ENCODE results near the gene SELL. TPM values are rescaled to one million over a fixed set of nuclear protein-coding genes. Genes with fewer than 3 reads are reported as not detected.
"Not testable (repeated sequence)": the region's sequence is repeated elsewhere in the genome, so short reads cannot be mapped to it uniquely, and the experiment has no call there.

Gene SELL
- total RNA-seq, 1 donor, result not detected

DNA sequence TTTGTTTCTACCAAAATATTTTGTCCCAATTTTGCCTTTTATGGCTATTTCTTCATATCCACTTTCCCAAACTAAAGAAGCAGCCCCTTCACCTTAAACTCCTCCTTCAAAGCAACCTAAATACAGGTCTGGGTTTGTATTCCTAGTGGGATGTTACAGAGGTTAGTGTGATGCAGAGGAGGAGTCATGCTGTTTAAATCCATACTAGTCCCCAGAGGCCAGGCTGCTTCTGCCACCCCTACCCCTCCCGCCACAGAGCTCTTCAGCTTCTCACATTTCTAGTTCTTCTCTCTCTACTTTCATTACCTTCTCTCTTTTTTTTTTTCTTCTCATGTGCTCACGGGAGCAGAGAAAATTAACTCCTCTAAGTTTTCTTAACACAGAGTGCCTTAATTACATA is 29.3 kb downstream of the SELL start:
- TF ChIP-seq, protein P1, sequence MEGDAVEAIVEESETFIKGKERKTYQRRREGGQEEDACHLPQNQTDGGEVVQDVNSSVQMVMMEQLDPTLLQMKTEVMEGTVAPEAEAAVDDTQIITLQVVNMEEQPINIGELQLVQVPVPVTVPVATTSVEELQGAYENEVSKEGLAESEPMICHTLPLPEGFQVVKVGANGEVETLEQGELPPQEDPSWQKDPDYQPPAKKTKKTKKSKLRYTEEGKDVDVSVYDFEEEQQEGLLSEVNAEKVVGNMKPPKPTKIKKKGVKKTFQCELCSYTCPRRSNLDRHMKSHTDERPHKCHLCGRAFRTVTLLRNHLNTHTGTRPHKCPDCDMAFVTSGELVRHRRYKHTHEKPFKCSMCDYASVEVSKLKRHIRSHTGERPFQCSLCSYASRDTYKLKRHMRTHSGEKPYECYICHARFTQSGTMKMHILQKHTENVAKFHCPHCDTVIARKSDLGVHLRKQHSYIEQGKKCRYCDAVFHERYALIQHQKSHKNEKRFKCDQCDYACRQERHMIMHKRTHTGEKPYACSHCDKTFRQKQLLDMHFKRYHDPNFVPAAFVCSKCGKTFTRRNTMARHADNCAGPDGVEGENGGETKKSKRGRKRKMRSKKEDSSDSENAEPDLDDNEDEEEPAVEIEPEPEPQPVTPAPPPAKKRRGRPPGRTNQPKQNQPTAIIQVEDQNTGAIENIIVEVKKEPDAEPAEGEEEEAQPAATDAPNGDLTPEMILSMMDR (IDR thresholded peaks at IDR 0.05; ENCODE audit: insufficient read depth, low read depth, low read length), result no peak
- no peak for DNase-seq (ENCODE audit: low read depth)
- H3K4me3 ChIP-seq (ENCODE audit: low read depth, low read length), result no peak overlapping the region

DNA sequence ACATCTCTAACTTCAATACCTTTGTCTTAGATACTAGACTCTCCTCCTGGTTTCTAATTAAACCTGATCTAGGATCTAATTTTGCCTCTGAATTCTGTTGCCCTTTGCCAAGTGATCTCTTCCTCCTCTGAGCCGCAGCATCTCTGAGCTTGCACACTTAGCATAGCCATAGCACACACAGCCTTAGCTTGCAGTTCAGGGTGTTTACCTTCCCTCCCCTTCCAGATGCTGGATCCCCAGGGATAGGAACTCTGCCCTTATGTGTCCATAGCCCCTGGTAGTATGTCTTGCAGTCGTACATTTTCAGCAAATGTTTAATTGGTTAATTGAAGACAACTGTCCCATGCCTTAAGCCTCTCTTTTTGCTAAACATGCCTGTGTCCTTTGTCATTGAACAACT is 30.3 kb downstream of the SELL start:
- DNase-seq (ENCODE audit: low read depth), result no peak
- no peak overlapping the region for H3K4me3 ChIP-seq (ENCODE audit: low read depth, low read length)
- TF ChIP-seq, protein P1 (IDR thresholded peaks at IDR 0.05; ENCODE audit: insufficient read depth, low read depth, low read length), result no peak

DNA sequence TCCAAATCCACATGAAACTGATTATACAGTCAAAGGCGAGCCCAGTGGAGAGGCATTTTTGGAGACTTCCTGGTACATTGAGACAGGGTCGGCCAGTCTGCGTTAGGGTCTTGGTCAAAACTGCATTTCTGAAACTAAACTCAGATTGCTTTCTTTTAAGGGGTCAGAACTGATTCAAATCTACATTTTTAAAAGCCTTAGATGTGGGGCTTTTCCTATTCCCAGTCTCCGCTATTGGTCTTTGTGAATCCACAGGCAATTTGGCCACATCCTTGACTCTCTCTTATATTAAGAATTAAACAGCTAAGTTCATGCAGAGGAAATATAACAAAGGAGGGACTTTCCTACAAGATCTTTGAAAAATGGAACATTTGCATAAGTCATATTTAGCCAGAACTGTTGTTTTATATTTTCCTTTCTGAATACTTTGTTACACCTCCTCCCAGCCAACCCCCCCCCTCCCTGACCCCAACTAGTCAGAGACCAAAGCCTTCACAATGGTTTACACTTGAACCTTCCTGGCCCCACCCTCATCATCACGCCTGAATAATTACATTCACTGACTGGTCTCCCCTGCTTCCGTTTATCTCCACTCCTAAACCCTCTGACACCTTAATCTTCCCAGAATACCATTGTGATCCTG is 30.9 kb downstream of the SELL start:
- no peak for DNase-seq (ENCODE audit: low read depth)
- no peak overlapping the region for H3K4me3 ChIP-seq (ENCODE audit: low read depth, low read length)
- TF ChIP-seq, protein P1 (IDR thresholded peaks at IDR 0.05; ENCODE audit: insufficient read depth, low read depth, low read length), result no peak

DNA sequence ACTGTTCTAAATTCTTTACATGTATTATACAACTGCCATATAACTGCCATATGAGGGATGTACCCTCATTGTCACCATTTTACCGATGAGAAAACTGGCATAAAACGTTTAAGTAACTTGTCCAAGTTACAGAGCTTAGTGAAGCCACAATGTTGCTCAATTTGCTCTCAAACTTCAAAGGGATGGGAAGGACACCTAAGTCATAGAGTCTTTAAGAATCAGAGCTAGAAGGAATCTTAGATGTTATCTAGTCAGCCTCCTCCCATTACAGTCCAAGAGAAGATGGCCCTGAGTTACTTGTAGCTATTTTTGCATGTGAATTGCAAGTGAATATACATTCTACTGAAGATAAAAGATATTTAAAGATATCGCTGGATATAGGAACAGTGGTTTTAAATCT is 31.7 kb downstream of the SELL start:
- no peak overlapping the region for H3K4me3 ChIP-seq (ENCODE audit: low read depth, low read length)
- no peak for DNase-seq (ENCODE audit: low read depth)
- TF ChIP-seq, protein P1 (IDR thresholded peaks at IDR 0.05; ENCODE audit: insufficient read depth, low read depth, low read length), result no peak

DNA sequence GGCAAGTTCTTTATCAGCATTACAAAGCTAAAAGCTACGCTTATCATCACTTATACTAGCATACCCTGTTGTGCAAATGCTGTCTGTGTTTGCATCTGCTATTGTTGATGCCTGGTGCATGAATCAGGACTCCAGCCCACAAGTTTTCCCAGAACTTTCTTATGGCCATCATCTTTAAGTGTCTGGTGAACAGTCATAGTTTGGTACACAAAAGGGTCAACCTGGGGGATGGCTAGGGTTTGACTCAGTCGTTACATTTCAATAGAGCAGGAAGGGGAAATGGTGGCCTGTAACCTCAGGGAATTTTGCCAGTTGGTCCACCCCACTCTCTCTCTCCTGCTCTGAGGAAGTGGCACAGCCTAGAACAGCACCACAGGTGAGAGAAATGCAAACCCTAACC is 35.4 kb downstream of the SELL start:
- TF ChIP-seq, protein P1 (IDR thresholded peaks at IDR 0.05; ENCODE audit: insufficient read depth, low read depth, low read length), result no peak
- H3K4me3 ChIP-seq (ENCODE audit: low read depth, low read length), result no peak overlapping the region
- peak; percentile 53 for DNase-seq (ENCODE audit: low read depth)

DNA sequence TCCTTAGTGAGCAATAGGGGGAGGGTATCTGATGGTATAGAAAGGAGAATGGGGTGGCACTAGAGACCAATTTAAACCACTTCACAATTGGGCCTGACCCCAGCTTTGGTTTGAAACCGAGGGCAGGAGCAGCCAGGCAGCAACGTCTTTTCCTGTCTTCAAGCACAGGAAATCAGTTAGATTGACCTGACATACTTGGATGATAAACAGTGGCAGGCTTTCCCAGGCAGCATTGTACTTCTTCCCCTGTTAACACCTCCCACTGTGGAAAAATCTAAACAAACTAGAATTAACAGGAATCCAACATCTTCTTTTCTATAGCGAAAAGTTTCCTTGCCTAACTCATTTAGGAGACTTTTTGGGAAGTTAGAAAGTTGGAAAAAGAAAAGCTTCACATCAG is 40.6 kb downstream of the SELL start:
- no peak overlapping the region for H3K4me3 ChIP-seq (ENCODE audit: low read depth, low read length)
- TF ChIP-seq, protein P1 (IDR thresholded peaks at IDR 0.05; ENCODE audit: insufficient read depth, low read depth, low read length), result no peak
- DNase-seq (ENCODE audit: low read depth), result no peak

DNA sequence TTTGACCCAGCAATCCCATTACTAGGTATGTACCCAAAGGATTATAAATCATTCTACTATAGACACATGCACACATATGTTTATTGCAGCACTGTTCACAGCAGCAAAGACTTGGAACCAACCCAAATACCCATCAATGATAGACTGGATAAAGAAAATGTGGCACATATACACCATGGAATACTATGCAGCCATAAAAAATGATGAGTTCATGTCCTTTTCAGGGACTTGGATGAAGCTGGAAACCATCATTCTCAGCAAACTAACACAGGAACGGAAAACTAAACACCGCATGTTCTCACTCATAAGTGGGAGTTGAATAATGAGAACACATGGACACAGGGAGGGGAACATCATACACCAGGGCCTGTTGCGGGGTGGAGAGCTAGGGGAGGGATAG is 41.2 kb downstream of the SELL start:
- not testable (repeated sequence) for DNase-seq (ENCODE audit: low read depth); H3K4me3 ChIP-seq (ENCODE audit: low read depth, low read length)

DNA sequence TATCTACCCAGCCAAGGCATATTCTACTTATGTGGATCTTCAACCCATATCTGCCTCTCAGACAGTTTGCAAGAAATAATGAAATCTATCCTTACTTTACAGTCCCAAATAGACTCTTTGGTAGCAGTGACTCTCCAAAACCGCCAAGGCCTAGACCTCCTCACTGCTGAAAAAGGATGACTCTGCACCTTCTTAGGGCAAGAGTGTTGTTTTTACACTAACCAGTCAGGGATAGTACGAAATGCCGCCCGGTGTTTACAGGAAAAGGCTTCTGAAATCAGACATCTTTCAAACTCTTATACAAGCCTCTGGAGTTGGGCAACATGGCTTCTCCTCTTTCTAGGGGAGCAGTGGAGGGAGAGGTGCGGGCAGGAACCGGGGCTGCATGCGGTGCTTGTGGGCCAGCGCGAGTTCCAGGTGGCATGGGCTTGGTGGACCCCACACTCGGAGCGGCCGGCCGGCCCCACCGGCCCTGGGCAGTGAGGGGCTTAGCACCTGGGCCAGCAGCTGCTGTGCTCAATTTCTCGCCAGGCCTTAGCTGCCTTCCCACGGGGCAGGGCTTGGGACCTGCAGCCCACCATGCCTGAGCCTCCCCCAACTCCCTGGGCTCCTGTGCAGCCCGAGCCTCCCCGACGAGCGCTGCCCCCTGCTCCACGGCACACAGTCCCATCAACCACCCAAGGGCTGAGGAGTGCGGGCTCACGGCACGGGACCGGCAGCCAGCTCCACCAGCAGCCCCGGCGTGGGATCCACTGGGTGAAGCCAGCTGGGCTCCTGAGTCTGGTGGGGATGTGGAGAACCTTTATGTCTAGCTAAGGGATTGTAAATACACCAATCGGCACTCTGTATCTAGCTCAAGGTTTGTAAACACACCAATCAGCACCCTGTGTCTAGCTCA is 43.5 kb downstream of the SELL start:
- H3K4me3 ChIP-seq (ENCODE audit: low read depth, low read length); DNase-seq (ENCODE audit: low read depth): not testable (repeated sequence)

DNA sequence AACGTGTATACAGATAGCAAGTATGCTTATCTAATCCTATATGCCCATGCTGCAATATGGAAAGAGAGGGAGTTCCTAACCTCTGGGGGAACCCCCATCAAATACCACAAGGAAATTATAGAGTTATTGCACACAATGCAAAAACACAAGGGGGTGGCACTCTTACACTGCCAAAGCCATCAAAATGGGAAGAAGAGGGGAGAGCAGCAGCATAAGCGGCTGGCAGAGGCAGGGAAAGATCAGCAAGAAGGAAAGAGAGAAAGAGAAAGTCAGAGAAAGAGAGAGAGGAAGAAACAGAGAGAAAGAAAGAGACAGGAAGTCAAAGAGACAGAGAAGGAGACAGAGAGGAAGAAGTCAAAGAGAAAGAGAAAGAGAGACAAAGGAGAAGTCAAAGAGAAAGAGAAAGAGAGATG is 44.2 kb downstream of the SELL start:
- not testable (repeated sequence) for DNase-seq (ENCODE audit: low read depth); H3K4me3 ChIP-seq (ENCODE audit: low read depth, low read length)

DNA sequence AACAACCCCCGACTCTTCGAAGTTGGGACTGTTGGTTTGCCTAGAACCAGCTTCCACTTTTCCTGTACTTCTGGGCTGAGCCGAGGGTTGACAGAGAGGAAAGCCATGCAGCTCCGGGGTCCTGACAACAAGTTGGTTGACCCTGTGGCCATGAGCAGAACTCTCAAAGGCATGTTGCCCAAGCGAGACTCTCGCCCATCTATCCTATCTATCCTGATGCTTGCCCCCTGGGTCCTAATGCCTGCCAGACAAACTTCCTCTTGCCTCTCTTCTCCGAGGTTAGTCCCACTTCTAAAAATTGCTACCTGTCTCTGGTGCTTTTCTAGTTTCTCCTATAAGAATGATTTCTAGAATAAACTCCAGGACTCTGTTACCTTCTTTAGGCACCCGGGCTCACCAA is 48.7 kb downstream of the SELL start:
- DNase-seq (ENCODE audit: low read depth); H3K4me3 ChIP-seq (ENCODE audit: low read depth, low read length): not testable (repeated sequence)

DNA sequence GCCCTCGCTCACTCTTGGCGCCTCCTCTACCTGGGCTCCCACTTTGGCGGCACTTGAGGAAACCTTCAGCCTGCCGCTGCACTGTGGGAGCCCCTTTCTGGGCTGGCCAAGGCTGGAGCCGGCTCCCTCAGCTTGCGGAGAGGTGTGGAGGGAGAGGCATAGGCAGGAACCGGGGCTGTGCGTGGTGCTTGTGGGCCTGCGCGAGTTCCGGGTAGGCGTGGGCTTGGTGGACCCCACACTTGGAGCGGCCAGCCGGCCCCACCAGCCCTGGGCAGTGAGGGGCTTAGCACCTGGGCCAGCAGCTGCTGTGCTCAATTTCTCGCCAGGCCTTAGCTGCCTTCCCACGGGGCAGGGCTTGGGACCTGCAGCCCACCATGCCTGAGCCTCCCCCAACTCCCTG is 50.4 kb downstream of the SELL start:
- H3K4me3 ChIP-seq (ENCODE audit: low read depth, low read length); DNase-seq (ENCODE audit: low read depth): not testable (repeated sequence)

All from fibroblast of villous mesenchyme (primary cell).